HEK293T (cell line): ENCODE results near the gene AMH.

Experiments
- CTCF ChIA-PET: fragments of 350-600 bp; formaldehyde crosslinking; extraction: SDS; loops from one replicate; lab custom pipeline; 2021; ENCODE audit warnings: antibody characterized with exemption, inconsistent platforms; lab: Yijun Ruan, JAX
- POLR2A ChIA-PET: fragments of 350-600 bp; formaldehyde crosslinking; extraction: SDS; loops from one replicate; lab custom pipeline; 2020; ENCODE audit warnings: antibody characterized with exemption, inconsistent platforms; lab: Yijun Ruan, JAX
- DNase-seq: peaks from one replicate; pipeline ENCODE4 v3.0.0; 2012; ENCODE audit warnings: mixed read lengths; ENCODE audit errors: extremely low spot score
- ARNT ChIP-seq: fragments of 450-650 bp; IDR thresholded peaks from 2 replicates; pipeline ENCODE4 v1.6.1; 2017; ENCODE audit warnings: mild to moderate bottlenecking
- BHLHE40 ChIP-seq: fragments of 450-650 bp; IDR thresholded peaks from 2 replicates; pipeline ENCODE4 v1.6.1; 2016; ENCODE audit warnings: mild to moderate bottlenecking, moderate library complexity, borderline replicate concordance
- CTBP1 ChIP-seq: fragments of 450-650 bp; IDR thresholded peaks from 2 replicates; pipeline ENCODE4 v1.6.1; 2016; ENCODE audit warnings: borderline replicate concordance
- ELF4 ChIP-seq: fragments of 450-650 bp; IDR thresholded peaks from 2 replicates; pipeline ENCODE4 v1.6.1; 2017; ENCODE audit warnings: antibody characterized with exemption
- FOXA1 ChIP-seq: fragments of 450-650 bp; IDR thresholded peaks from 2 replicates; pipeline ENCODE4 v1.6.1; 2016; ENCODE audit warnings: mild to moderate bottlenecking
- FOXK2 ChIP-seq: fragments of 450-650 bp; IDR thresholded peaks from 2 replicates; pipeline ENCODE4 v1.6.1; 2016; ENCODE audit warnings: mild to moderate bottlenecking
- FOXM1 ChIP-seq: fragments of 450-650 bp; IDR thresholded peaks from 2 replicates; pipeline ENCODE4 v1.6.1; 2017; ENCODE audit warnings: mild to moderate bottlenecking, borderline replicate concordance
- HDGF ChIP-seq: fragments of 450-650 bp; IDR thresholded peaks from 2 replicates; pipeline ENCODE4 v1.6.1; 2017; ENCODE audit warnings: antibody characterized with exemption, borderline replicate concordance
- L3MBTL2 ChIP-seq: fragments of 450-650 bp; conservative IDR thresholded peaks from 2 replicates; pipeline ENCODE4 v1.6.1; 2016; ENCODE audit warnings: mild to moderate bottlenecking
- LEF1 ChIP-seq: fragments of 450-650 bp; IDR thresholded peaks from 2 replicates; pipeline ENCODE4 v1.6.1; 2017; ENCODE audit warnings: mild to moderate bottlenecking, borderline replicate concordance
- NFRKB ChIP-seq: fragments of 450-650 bp; IDR thresholded peaks from 2 replicates; pipeline ENCODE4 v1.6.1; 2016; ENCODE audit warnings: mild to moderate bottlenecking, moderate library complexity
- PKNOX1 ChIP-seq: fragments of 450-650 bp; IDR thresholded peaks from 2 replicates; pipeline ENCODE4 v1.6.1; 2016
- SP1 ChIP-seq: fragments of 450-650 bp; IDR thresholded peaks from 2 replicates; pipeline ENCODE4 v1.6.1; 2017
- SUZ12 ChIP-seq: fragments of 450-650 bp; IDR thresholded peaks from 2 replicates; pipeline ENCODE4 v1.6.1; 2016; ENCODE audit warnings: mild to moderate bottlenecking
- TARDBP ChIP-seq: fragments of 450-650 bp; IDR thresholded peaks from 2 replicates; pipeline ENCODE4 v1.6.1; 2016
- ZNF384 ChIP-seq: fragments of 450-650 bp; IDR thresholded peaks from 2 replicates; pipeline ENCODE4 v1.6.1; 2016

AMH gene

GRCh38 chr19:2219726-2220125, 29.4 kb upstream of the AMH start:
- ChIA-PET POLR2A (no interaction called here), CTCF (no interaction called here)
- TF ChIP-seq ELF4 (no peak), FOXK2 (no peak), PKNOX1 (no peak), ARNT (no peak), FOXM1 (no peak), ZNF384 (no peak), NFRKB (no peak), CTBP1 (no peak), L3MBTL2 (no peak), BHLHE40 (no peak), TARDBP (no peak), SP1 (no peak), FOXA1 (no peak), LEF1 (no peak), HDGF (no peak), SUZ12 (no peak)
- no peak for DNase-seq

DNA sequence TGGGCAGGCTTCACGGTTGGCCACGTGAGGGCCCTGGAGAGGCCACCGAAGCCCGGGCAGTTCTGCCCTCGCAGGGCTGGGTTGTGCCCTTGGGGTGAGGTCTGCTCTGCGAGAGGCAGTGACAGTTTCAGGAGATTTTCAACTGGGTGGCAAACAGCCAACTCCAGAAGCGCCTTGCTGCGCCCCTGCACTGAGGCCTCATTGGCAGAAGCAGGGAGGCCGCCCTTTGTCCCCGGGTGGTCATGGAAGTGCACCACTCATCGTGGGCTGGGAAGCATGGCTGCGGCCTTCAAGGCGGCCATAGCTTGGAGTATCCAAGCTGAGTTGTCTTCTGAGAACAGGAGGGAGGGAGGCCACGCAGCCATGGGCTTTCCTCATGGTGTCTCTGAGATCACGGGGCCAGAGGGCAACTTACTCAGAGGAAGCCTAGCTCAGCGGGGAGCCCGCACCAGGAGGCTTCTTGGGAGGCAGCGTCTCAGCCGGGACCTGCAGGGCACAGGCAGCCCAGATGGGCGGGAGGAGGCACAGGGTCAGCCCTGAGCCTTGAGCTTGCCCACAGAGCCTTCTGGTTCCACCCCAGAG, 27.8 kb upstream of the AMH start:
- ChIA-PET CTCF (interaction anchor here (0.6 kb wide), 1 partner anchor 10 kb away, joined by 3 read pairs; no protein-coding TSS in a partner anchor), POLR2A (no interaction called here)
- no peak for TF ChIP-seq HDGF
- TF ChIP-seq ARNT: no peak
- TF ChIP-seq TARDBP: no peak
- no peak for TF ChIP-seq ELF4
- no peak for TF ChIP-seq PKNOX1
- TF ChIP-seq LEF1: no peak
- no peak for TF ChIP-seq BHLHE40
- TF ChIP-seq FOXA1: no peak
- DNase-seq: no peak

DNA sequence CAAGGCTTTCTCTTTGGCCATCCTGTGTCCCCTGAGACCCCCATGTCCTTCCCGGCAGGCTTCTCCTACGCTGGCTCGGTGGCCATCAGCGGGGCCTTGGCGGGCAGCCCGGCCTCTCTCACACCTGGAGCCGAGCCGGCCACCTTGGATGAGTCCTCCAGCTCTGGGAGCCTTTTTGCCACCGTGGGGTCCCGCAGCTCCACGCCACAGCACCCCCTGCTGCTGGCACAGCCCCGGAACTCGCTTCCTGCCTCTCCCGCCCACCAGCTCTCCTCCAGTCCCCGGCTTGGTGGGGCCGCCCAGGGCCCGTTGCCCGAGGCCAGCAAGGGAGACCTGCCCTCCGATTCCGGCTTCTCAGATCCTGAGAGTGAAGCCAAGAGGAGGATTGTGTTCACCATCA, 27.2 kb upstream of the AMH start:
- no peak for DNase-seq
- POLR2A ChIA-PET: no interaction called here
- CTCF ChIA-PET: interaction anchor here (0.6 kb wide), 2 partner anchors 9 to 307 kb away, joined by 3 read pairs; no protein-coding TSS in a partner anchor
- TF ChIP-seq SUZ12 (no peak), SP1 (no peak), TARDBP (no peak), HDGF (no peak)

DNA sequence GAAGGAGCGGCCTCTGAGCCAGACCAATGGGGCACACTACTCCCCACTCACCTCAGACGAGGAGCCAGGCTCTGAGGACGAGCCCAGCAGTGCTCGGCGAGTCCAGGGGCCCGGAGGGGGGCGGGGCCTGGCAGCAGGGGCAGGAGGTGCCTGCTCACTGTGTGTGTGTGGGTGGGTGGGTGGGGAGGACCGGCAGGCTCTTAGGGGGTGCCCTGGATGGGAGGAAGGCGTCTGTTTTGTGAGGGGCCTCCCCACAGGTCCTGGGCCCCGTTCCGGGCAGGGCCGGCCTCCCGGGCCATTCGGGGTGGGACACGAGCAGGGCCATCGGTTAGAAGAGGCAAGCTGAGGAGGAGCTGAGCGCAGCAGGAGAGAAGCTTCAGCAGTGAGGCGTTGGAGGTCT, 25.7 kb upstream of the AMH start:
- DNase-seq: no peak
- TF ChIP-seq SP1 (no peak), PKNOX1 (no peak), BHLHE40 (no peak), FOXA1 (no peak), L3MBTL2 (no peak), NFRKB (no peak), ELF4 (no peak), SUZ12 (no peak), ZNF384 (no peak), FOXM1 (no peak)
- POLR2A ChIA-PET: no interaction called here
- CTCF ChIA-PET: no interaction called here

DNA sequence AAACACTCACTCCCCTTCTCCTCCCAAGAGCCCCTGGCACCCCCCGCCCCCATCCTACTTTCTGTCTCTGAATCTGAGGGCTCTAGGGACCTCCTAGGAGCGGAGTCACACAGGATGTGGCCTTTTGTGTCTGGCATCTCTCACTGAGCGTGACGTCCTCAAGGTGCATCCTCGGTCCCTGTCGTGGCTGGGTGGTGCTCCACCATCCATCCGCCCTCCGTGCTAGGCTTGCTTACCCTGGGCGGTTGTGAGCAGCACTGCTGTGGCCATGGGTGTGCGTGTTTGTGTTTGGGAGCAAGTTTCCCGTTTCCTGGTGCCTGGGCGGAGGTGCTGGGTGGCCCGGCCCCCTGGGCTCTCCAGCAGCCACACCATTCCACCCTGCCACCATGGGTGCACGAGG, 25.2 kb upstream of the AMH start:
- CTCF ChIA-PET: no interaction called here
- POLR2A ChIA-PET: no interaction called here
- TF ChIP-seq TARDBP: no peak
- TF ChIP-seq HDGF: no peak
- no peak for TF ChIP-seq FOXA1
- no peak for TF ChIP-seq LEF1
- no peak for TF ChIP-seq SUZ12
- TF ChIP-seq SP1: no peak
- no peak for TF ChIP-seq L3MBTL2
- TF ChIP-seq NFRKB: no peak
- no peak for TF ChIP-seq ZNF384
- no peak for TF ChIP-seq FOXK2
- no peak for TF ChIP-seq ELF4
- no peak for TF ChIP-seq PKNOX1
- no peak for DNase-seq

GRCh38 chr19:2224754-2225349, 24.3 kb upstream of the AMH start:
- CTCF ChIA-PET: no interaction called here

More at GRCh38 chr19:2224754-2225349, 24.3 kb upstream of the AMH start:
- TF ChIP-seq NFRKB: no peak
- TF ChIP-seq L3MBTL2: no peak
- no peak for TF ChIP-seq ARNT
- no peak for TF ChIP-seq BHLHE40
- no peak for TF ChIP-seq FOXK2
- no peak for TF ChIP-seq SUZ12
- no peak for TF ChIP-seq LEF1
- no peak for TF ChIP-seq FOXA1
- TF ChIP-seq FOXM1: no peak
- no peak for TF ChIP-seq TARDBP
- POLR2A ChIA-PET: no interaction called here
- DNase-seq: no peak
